Activated T-cell treated with anti-CD3 and anti-CD28 coated beads, Interleukin-2, amount 50 U/mL, for 4 hours (primary cell): Measurements from ENCODE around the gene AGFG1. TPM values are rescaled to one million over a fixed set of nuclear protein-coding genes. Genes with fewer than 3 reads are reported as not detected.

ENCODE experiments used
- ATAC-seq, 2 donors: fragments of 200-7000 bp; cut with Tn5 transposase; one replicate each; pipeline ENCODE4 v1.10.0; 2021
- DNase-seq: peaks from one replicate; pipeline ENCODE4 v3.0.0-alpha.2; 2020
- H3K27me3 Mint-ChIP-seq: one replicate; pipeline ENCODE4 v1.8.0; 2021; ENCODE audit warnings: low read depth, mixed read lengths
- H3K36me3 Mint-ChIP-seq: one replicate; pipeline ENCODE4 v1.8.0; 2022; ENCODE audit warnings: mixed read lengths; ENCODE audit not compliant: insufficient read depth
- H3K4me1 Mint-ChIP-seq: one replicate; pipeline ENCODE4 v1.8.0; 2021; ENCODE audit warnings: low read depth, mixed read lengths
- H3K4me3 Mint-ChIP-seq: one replicate; pipeline ENCODE4 v1.8.0; 2021; ENCODE audit warnings: mild to moderate bottlenecking, moderate library complexity, mixed read lengths
- H3K9me3 Mint-ChIP-seq: one replicate; pipeline ENCODE4 v1.8.0; 2021; ENCODE audit warnings: mixed read lengths
- total RNA-seq, 3 donors: library from RNA; stranded (reverse); gene quantifications; one replicate each; pipeline ENCODE4 v1.2.1, GENCODE V29; 2021

AGFG1 gene
- total RNA-seq, 3 donors from 2014 or later: 200 to 228 (median 213) TPM

DNA sequence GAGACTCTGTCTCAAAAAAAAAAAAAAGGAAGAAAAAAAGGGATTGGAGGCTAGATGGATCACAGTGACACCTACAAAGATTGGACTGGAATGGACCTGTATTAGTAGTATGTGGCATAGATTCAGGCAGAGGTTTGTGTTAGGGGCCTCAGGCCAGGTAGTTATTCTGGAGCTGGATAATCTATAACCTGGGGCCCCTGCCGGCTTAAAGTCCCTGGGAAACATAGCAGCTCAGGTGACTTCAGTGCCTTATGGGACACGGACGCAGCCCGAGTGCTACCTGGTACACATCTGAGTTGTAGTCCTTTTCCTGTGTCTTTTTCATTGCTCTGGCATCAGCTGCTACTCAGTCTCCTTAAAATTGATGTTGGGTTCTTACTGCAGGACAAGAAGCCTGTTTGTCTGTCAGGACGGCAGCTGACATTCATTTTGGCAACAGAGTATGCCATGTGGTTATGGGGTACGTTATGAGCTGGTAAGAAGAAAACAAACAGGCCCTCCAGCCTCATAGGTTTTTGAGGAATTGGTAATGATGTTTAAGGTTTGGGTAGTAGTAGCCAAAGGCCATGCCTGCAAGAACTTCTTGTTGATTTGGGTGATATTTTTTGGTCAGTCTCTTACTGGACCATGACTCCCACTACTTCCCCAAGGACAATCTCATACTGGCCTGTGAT, 27.8 kb downstream of the AGFG1 start:
- H3K4me1 Mint-ChIP-seq: peaks cover 57% of the 10 kb centered on the region
- H3K27me3 Mint-ChIP-seq: no peaks in the 10 kb centered on the region
- H3K4me3 Mint-ChIP-seq: no peak overlapping the region
- peaks cover 12% of the 10 kb centered on the region for H3K36me3 Mint-ChIP-seq
- ATAC-seq (no peak), DNase-seq (no peak)
- no peaks in the 10 kb centered on the region for H3K9me3 Mint-ChIP-seq

DNA sequence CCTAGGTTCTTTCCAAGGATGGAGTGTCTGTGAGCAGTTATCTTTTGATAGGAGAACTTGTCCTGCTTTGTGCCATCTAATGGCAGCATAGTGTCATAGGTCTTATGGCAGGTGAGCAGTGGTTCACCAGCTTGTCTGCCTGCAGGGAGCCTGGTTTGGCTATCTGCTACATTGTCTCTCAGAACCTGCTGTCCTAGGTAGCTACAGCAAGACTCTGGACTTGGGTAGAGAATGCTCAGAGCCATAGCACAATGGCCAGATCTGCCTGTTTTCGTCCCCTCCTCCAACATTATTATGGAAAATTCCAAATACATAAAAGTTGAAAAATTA, 28.3 kb downstream of the AGFG1 start:
- Mint-ChIP-seq H3K9me3 (no peaks in the 10 kb centered on the region), H3K4me3 (no peak overlapping the region), H3K27me3 (no peaks in the 10 kb centered on the region), H3K4me1 (peaks cover 59% of the 10 kb centered on the region), H3K36me3 (peaks cover 12% of the 10 kb centered on the region)
- ATAC-seq (no peak), DNase-seq (no peak)

DNA sequence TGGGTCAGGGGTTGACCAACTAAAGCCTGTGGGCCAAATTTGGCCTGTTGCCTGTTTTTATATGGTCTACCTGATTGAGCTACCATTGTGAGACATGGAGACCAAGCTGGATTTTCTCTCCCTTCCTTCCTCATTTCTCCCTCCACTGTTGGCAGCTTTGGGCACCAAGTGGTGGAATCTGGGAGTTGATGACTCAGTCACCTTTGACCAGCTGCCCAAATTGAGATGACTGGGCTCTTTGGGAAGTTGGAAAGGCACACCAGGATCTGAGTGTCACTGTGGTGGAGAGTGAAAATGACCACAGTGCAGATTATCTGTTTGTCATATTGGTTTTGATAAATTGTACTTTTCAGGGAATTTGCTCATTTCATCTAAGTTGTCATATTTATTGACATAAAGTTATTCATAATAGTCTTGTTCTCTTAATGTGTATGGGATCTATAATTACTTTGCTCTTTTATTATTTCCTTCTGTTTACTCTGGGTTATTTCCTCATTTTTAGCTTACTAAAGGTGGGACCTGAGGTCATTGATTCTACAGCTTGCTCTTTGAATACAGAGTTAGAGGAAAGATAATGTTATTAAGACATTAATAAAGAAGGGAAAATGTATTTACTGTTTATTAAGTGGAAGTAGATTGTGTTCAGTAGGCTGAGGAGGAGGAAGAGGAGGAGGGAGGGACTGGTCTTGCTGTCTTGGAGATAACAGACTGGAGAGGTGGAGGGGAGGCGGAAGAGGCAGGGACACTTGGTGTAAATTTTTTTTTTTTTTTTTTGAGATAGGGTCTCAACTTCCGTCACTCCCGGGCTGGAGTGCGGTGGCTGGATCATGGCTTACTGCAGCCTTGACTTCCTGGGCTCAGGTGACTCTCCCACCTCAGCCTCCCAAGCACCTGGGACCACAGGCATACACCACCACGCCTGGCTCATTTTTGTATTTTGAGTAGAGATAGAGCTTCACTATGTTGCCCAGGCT, 31.8 kb downstream of the AGFG1 start:
- no peak for DNase-seq
- peaks cover 74% of the 10 kb centered on the region for H3K4me1 Mint-ChIP-seq
- H3K27me3 Mint-ChIP-seq: no peaks in the 10 kb centered on the region
- H3K9me3 Mint-ChIP-seq: no peaks in the 10 kb centered on the region
- H3K4me3 Mint-ChIP-seq: no peak overlapping the region
- ATAC-seq: no peak
- peaks cover 13% of the 10 kb centered on the region for H3K36me3 Mint-ChIP-seq

DNA sequence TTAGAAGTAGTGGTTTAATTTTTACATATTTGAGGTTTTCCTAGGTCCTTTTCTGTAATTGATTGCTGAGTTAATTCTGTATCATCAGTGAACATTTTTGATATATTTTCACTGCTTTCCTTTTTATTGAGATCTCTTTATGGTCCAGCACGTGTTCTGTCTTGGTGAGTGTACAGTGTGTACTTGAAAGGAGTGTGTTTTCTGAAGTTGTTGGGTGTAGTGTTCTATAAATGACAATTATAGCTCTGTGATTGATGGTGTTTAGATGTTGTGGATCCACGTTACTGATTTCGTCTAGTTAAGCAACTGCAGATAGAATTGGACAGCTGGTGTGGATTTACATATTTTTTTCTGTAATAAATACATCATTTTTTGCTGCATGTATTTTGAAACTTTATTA, 32.7 kb downstream of the AGFG1 start:
- H3K36me3 Mint-ChIP-seq: peaks cover 15% of the 10 kb centered on the region
- DNase-seq: no peak
- peaks cover 78% of the 10 kb centered on the region for H3K4me1 Mint-ChIP-seq
- H3K27me3 Mint-ChIP-seq: no peaks in the 10 kb centered on the region
- no peak overlapping the region for H3K4me3 Mint-ChIP-seq
- no peaks in the 10 kb centered on the region for H3K9me3 Mint-ChIP-seq
- no peak for ATAC-seq

DNA sequence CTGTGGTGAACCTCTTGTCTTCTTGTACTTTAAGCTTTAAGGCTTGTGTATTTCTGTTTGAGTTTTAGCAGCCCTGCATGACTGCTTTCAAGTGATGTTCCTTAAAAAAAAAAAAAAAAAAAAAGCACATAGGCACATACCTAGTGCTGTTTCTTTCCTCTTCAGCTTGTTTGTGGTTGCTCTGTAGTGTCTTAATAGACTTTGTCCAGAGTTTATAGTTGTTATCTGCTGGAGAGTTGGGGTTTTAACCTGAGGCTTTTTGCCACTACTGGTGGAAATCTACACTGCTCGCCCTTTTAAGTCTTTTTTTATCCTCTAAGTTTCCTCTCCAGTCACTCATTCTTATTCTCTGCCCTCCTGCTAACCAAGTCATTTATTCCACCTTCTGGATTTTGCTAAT, 34.5 kb downstream of the AGFG1 start:
- H3K4me3 Mint-ChIP-seq: peak overlapping the region; percentile 42
- no peaks in the 10 kb centered on the region for H3K9me3 Mint-ChIP-seq
- ATAC-seq: no peak
- DNase-seq: no peak
- H3K27me3 Mint-ChIP-seq: no peaks in the 10 kb centered on the region
- H3K36me3 Mint-ChIP-seq: peaks cover 13% of the 10 kb centered on the region
- peaks cover 88% of the 10 kb centered on the region for H3K4me1 Mint-ChIP-seq

DNA sequence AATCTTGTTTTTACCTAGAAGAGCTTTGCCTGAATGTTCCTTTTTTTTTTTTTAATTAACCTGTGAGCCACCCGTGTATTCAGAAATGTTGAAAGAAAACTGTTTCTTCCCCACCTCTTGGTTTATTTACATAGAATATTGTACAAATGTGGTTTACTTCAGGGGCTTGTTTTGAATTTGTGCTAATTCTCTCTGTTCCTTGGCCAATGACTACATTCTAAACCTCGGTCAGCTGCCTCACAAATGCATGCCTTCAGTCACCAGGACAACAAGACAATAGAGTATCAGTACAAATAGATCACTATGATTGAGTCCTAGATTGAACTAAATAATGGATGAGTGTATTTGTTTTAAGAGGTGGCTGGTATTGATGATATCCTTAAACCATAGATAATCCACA, 36.0 kb downstream of the AGFG1 start:
- DNase-seq: no peak
- peaks cover 10% of the 10 kb centered on the region for H3K36me3 Mint-ChIP-seq
- H3K27me3 Mint-ChIP-seq: no peaks in the 10 kb centered on the region
- peaks cover 92% of the 10 kb centered on the region for H3K4me1 Mint-ChIP-seq
- no peak for ATAC-seq
- H3K9me3 Mint-ChIP-seq: no peaks in the 10 kb centered on the region
- no peak overlapping the region for H3K4me3 Mint-ChIP-seq

DNA sequence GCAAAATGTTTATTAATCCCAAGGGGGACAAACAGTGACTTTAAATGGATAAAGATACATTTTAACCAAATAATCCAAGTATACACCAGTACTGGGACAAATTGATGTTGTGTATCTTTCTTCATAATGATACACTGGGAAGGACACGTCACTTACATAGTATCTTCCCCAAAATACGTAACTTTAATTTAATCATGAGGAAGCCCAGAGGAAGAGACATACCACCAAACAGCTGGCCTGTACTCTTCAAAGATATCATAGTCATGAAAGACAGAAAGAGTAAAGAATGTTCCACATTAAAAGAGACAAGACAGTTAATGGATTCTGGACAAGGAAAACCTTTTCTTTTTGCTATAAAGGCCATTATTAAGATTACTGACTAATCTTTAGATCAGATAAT, 37.1 kb downstream of the AGFG1 start:
- ATAC-seq (no peak), DNase-seq (no peak)
- Mint-ChIP-seq H3K4me3 (no peak overlapping the region), H3K36me3 (peaks cover 10% of the 10 kb centered on the region), H3K4me1 (peaks cover 92% of the 10 kb centered on the region), H3K9me3 (no peaks in the 10 kb centered on the region), H3K27me3 (no peaks in the 10 kb centered on the region)

DNA sequence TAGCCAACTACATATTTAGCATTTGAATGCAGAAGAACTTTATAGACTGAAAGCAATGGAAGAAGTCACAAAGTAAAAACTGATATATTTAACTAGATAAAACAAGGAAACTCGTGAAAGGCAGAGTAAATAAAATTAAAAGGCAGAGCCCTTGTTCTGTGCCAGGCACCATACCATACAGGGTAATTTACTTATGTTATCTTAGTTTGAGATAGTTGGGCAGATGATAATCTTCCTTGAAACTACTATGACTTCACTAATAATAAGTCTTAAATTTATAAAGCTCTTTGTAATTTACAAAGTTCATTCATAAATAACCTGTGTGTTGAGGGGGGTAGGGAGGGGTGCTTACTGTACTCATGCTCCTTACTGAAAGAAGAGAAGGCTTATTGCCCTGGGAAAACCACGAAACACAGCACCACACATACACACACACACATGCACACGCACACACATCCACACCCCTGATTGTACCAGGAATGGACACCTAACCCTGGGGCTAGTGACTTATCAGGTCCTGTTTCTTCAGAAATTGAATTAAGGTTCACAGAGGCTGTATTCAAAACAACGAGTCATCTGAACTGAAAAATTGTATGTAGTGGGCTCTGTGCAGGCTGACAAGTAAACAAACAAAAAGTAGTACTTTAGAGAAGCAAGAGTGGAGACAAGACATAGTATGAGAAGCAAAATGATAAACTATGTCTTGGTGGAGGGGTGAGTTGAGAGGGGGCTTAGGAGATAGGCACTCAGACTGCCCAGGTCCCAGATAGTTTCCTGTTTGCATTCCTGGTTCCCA, 38.1 kb downstream of the AGFG1 start:
- peak in 1 of 2 donors; percentile 35 for ATAC-seq
- peaks cover 10% of the 10 kb centered on the region for H3K36me3 Mint-ChIP-seq
- no peak overlapping the region for H3K4me3 Mint-ChIP-seq
- H3K9me3 Mint-ChIP-seq: no peaks in the 10 kb centered on the region
- H3K4me1 Mint-ChIP-seq: peaks cover 88% of the 10 kb centered on the region
- no peak for DNase-seq
- no peaks in the 10 kb centered on the region for H3K27me3 Mint-ChIP-seq

DNA sequence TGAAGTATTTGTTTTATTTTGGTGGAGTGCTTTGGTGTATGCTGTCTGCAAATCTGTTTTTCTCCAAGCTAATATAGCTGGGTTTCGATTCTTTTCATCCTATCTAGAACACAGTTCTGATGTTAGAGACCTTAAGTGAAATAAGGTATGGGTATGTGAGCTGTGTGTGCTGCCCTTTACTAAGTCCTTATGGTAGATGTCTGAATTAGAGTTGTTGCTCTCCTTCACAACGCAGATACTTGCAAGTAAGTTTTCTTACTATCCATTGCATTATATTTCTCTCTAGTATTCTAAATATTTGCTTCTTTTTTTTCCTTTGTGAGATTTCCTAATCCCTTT, 38.6 kb downstream of the AGFG1 start:
- Mint-ChIP-seq H3K9me3 (no peaks in the 10 kb centered on the region), H3K27me3 (no peaks in the 10 kb centered on the region), H3K4me1 (peaks cover 88% of the 10 kb centered on the region), H3K4me3 (no peak overlapping the region), H3K36me3 (peaks cover 11% of the 10 kb centered on the region)
- DNase-seq (no peak), ATAC-seq (no peak)

DNA sequence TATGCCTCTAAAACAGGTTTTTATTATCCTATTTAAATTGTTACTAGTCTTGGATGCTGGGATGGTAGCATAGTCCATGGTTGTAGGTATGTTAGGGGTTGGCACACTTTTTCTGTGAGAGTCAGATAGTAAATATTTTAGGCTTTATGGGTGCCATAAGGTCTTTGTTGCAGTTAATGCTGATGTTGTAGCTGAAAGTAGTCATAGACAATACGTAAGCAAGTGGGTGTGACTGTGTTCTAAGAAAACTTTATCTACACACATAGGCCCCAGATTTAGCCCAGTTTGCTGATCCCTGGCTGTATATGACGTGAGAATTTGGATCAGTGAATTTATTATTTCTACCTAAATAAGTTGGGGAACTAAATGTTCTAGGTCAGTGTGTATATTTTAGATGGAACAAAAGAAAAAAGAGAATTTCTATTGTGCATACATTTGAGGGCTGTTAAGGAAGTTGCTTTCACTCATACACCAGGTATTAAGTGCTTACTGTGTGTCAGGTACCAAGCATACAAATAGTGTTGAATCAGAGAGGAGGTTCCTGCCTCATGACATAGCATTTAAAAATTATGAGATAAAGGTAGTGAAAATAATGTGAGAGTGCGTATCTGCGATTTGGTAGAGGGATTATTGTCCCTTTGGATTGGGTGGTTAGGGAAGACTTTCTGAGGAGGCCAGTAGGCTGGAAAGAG, 39.4 kb downstream of the AGFG1 start:
- H3K4me3 Mint-ChIP-seq: no peak overlapping the region
- ATAC-seq (no peak), DNase-seq (no peak)
- H3K4me1 Mint-ChIP-seq: peaks cover 87% of the 10 kb centered on the region
- H3K36me3 Mint-ChIP-seq: peaks cover 11% of the 10 kb centered on the region
- no peaks in the 10 kb centered on the region for H3K27me3 Mint-ChIP-seq
- no peaks in the 10 kb centered on the region for H3K9me3 Mint-ChIP-seq

DNA sequence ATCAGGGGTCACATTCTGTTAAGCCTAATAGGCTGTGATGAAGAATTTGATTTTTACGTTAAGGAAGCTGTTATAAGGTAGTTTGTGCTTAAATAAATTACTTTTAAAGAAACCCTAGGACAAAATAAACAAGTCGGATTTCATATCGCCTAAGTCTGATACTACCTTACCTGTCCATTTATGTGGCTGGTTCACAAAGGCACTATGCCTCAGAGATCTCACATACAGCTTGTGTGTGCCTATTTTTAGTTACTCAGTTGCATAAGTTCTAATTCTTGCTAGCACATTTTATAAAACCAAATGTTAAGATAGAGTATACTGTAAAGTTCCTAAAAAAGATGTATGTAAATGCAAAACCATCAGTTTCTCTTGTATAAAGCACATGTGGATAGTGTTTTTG, 40.0 kb downstream of the AGFG1 start:
- no peaks in the 10 kb centered on the region for H3K27me3 Mint-ChIP-seq
- DNase-seq (no peak), ATAC-seq (no peak)
- H3K4me1 Mint-ChIP-seq: peaks cover 83% of the 10 kb centered on the region
- no peak overlapping the region for H3K4me3 Mint-ChIP-seq
- H3K9me3 Mint-ChIP-seq: no peaks in the 10 kb centered on the region
- H3K36me3 Mint-ChIP-seq: peaks cover 8% of the 10 kb centered on the region

DNA sequence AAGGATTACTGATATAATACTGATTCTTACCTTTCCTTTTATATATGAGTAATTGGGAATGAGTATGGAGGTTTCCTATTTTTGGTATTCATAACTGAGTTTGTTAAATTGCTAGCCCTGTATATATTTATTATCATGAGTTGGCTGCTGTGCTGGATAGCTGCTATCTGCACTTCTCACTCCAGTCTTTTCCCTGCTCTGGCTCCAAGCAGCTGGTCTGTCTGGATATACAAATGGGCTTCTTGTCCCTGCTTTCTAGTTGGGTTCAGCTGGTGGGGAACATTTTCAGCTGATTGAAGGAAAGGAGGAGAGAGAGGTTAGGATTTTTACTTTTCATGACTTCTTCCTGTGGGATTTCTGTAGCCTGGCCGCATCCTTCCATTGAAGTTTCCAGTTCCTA, 41.2 kb downstream of the AGFG1 start:
- ATAC-seq (no peak), DNase-seq (no peak)
- peaks cover 9% of the 10 kb centered on the region for H3K36me3 Mint-ChIP-seq
- H3K4me3 Mint-ChIP-seq: no peak overlapping the region
- H3K27me3 Mint-ChIP-seq: no peaks in the 10 kb centered on the region
- no peaks in the 10 kb centered on the region for H3K9me3 Mint-ChIP-seq
- peaks cover 86% of the 10 kb centered on the region for H3K4me1 Mint-ChIP-seq

DNA sequence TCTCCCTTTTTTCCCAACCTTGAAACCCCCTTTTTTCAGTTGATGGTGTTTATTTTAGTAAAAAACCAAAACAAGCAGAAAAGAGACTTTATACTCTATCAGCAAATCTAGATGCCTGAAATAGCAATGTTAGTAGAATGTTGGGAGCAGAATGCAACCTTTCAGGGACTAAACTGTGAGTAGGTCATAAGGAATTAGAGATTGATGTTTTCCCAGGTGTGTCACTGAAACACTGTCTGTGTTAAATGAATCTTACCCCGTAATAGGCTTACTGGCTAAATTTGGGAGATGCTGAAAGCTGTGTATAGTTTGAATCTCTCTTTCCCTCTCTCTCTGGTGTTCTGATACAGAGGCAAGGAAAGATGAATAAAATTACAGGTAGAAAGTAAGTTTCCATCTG, 43.8 kb downstream of the AGFG1 start:
- DNase-seq (no peak), ATAC-seq (no peak)
- H3K4me3 Mint-ChIP-seq: no peak overlapping the region
- H3K36me3 Mint-ChIP-seq: peaks cover 12% of the 10 kb centered on the region
- no peaks in the 10 kb centered on the region for H3K27me3 Mint-ChIP-seq
- peaks cover 71% of the 10 kb centered on the region for H3K4me1 Mint-ChIP-seq
- H3K9me3 Mint-ChIP-seq: no peaks in the 10 kb centered on the region

DNA sequence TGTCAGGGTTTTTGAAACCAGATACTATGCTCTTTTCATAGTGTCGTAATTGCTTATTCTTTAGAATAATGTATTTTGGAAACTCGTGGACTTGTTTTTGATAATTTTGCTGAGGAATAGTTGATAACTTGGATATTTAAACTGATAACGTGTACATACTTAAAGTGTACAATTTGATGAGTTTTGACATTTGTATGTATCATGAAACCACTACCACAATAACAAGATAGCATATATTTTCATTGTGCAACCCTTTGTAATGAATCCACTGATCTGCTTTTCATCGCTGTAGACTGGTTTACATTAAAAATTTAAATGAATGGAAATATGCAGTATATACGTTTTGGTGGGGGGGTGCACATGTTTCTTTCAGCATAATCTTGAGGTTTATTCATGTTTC, 45.8 kb downstream of the AGFG1 start:
- ATAC-seq (no peak), DNase-seq (no peak)
- Mint-ChIP-seq H3K36me3 (peaks cover 18% of the 10 kb centered on the region), H3K4me1 (peaks cover 59% of the 10 kb centered on the region), H3K9me3 (no peaks in the 10 kb centered on the region), H3K4me3 (no peak overlapping the region), H3K27me3 (no peaks in the 10 kb centered on the region)
